Hepatocyte (in vitro differentiated cells): ENCODE results near the gene INTS2. TPM values are rescaled to one million over a fixed set of nuclear protein-coding genes. Genes with fewer than 3 reads are reported as not detected.

Experiments used
- DNase-seq: peaks from one replicate; pipeline ENCODE4 v3.0.0-alpha.2; 2016; ENCODE audit warnings: low spot score
- H2AFZ ChIP-seq: fragments of 200-600 bp; sonication (generic); 2 replicates; pipeline ENCODE4 v1.6.0; 2016; ENCODE audit warnings: antibody characterized with exemption, mild to moderate bottlenecking
- H3K27ac ChIP-seq: fragments of 200-600 bp; sonication (generic); 2 replicates; pipeline ENCODE4 v1.5.1; 2016; ENCODE audit warnings: mild to moderate bottlenecking
- H3K27me3 ChIP-seq: fragments of 200-600 bp; sonication (generic); 2 replicates; pipeline ENCODE4 v1.6.1; 2016
- H3K36me3 ChIP-seq: fragments of 200-600 bp; sonication (generic); replicated peaks from 2 replicates; pipeline ENCODE4 v1.5.1; 2016; ENCODE audit warnings: low read depth; ENCODE audit not compliant: insufficient read depth
- H3K4me1 ChIP-seq: fragments of 200-600 bp; sonication (generic); 2 replicates; pipeline ENCODE4 v1.5.1; 2016; ENCODE audit warnings: mild to moderate bottlenecking, moderate library complexity; ENCODE audit not compliant: insufficient read depth
- H3K4me2 ChIP-seq: fragments of 200-600 bp; sonication (generic); 2 replicates; pipeline ENCODE4 v1.6.0; 2016
- H3K4me3 ChIP-seq: fragments of 200-600 bp; sonication (generic); 2 replicates; pipeline ENCODE4 v1.5.1; 2016; ENCODE audit warnings: mild to moderate bottlenecking
- H3K79me2 ChIP-seq: fragments of 200-600 bp; sonication (generic); 2 replicates; pipeline ENCODE4 v1.6.0; 2017; ENCODE audit warnings: mild to moderate bottlenecking
- H3K9me2 ChIP-seq: fragments of 200-600 bp; sonication (generic); replicated peaks from 2 replicates; pipeline ENCODE4 v1.6.0; 2017; ENCODE audit warnings: mild to moderate bottlenecking; ENCODE audit not compliant: insufficient read depth
- H3K9me3 ChIP-seq: fragments of 200-600 bp; sonication (generic); 2 replicates; pipeline ENCODE4 v1.5.1; 2016; ENCODE audit warnings: low read depth, mild to moderate bottlenecking
- H4K20me1 ChIP-seq: fragments of 200-600 bp; sonication (generic); 2 replicates; pipeline ENCODE4 v1.6.0; 2016; ENCODE audit warnings: mild to moderate bottlenecking; ENCODE audit not compliant: insufficient read depth, poor library complexity, severe bottlenecking
- EZH2 ChIP-seq: fragments of 200-600 bp; sonication (generic); IDR thresholded peaks from 2 replicates; pipeline ENCODE4 v1.6.1; 2016; ENCODE audit warnings: antibody characterized with exemption, mild to moderate bottlenecking, borderline replicate concordance
- EZH2phosphoT487 ChIP-seq: fragments of 200-600 bp; sonication (generic); IDR thresholded peaks from one replicate; pipeline ENCODE4 v1.6.1; 2018; ENCODE audit warnings: antibody characterized with exemption, mild to moderate bottlenecking, low read depth, moderate library complexity; ENCODE audit not compliant: unreplicated experiment, severe bottlenecking
- WGBS: methylation state at CpG from one replicate; pipeline ENCODE4 v1.1.6; 2016; ENCODE audit warnings: low lambda C conversion rate; ENCODE audit errors: missing lambda C conversion rate; 5-methylcytosine and 5-hydroxymethylcytosine counted together
- polyA plus RNA-seq: library from polyadenylated mRNA; unstranded; fragments of >200 nt; fragmentation: Nextera tagmentation; extraction: Ambion mirVana; gene quantifications from 2 replicates; pipeline ENCODE4 v1.2.1, GENCODE V29; 2016
- total RNA-seq: library from RNA; depleted of rRNA; stranded (reverse); fragments of >200 nt; gene quantifications from 2 replicates; pipeline ENCODE4 v1.2.3, GENCODE V29; 2014
- TF ChIP-seq, protein P1 (sequence below): fragments of 200-600 bp; sonication (generic); IDR thresholded peaks from 2 replicates; pipeline ENCODE4 v1.5.1; 2016; ENCODE audit warnings: antibody characterized with exemption, mild to moderate bottlenecking; ENCODE audit not compliant: poor library complexity

The INTS2 gene
- total and polyA plus RNA-seq, 2 experiments from 2014 or later = 2.6 to 10.9 TPM

DNA sequence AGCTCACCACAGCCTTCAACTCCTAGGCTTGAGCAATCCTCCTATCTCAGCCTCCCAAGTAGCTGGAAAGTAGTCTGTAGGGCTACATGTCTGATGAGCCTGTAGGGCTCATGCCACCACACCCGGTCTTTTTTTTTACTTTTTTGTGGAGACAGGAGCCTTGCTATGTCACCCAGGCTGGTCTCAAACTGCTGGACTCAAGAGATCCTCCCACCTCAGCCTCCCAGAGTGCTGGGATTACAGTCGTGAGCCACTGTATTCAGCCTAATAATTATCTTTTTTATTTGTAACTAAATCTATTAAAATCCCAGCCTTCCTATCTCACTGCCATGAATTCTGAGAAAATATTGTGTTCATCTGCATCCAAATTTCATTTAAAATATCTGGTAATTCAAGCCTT is 79.5 kb downstream of the INTS2 start:
- no peak overlapping the region for H3K4me3 ChIP-seq
- no peaks in the 10 kb centered on the region for H3K9me2 ChIP-seq
- WGBS = 91% methylated on average over 2 of the region's 2 CpGs

DNA sequence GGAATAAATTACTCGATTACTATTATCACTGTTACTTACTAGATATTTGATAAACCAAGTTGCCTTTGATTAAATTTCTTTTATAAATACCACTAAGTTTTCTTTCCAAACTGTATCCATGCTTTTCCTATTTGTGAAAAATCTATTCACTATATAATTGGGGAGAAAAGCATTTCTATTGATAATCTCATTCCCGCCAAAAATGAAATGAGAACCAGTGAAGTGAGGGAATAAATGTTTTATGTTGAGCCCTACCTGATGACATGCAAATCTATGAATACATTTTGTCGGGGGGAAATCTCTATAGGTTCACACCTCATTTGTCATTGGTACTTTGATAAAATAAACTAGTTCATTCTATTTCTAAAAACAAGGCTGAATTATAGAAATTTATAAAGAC is 80.1 kb downstream of the INTS2 start:
- no peaks in the 10 kb centered on the region for H3K9me2 ChIP-seq
- H3K27ac ChIP-seq = no peak overlapping the region
- TF ChIP-seq, protein P1, sequence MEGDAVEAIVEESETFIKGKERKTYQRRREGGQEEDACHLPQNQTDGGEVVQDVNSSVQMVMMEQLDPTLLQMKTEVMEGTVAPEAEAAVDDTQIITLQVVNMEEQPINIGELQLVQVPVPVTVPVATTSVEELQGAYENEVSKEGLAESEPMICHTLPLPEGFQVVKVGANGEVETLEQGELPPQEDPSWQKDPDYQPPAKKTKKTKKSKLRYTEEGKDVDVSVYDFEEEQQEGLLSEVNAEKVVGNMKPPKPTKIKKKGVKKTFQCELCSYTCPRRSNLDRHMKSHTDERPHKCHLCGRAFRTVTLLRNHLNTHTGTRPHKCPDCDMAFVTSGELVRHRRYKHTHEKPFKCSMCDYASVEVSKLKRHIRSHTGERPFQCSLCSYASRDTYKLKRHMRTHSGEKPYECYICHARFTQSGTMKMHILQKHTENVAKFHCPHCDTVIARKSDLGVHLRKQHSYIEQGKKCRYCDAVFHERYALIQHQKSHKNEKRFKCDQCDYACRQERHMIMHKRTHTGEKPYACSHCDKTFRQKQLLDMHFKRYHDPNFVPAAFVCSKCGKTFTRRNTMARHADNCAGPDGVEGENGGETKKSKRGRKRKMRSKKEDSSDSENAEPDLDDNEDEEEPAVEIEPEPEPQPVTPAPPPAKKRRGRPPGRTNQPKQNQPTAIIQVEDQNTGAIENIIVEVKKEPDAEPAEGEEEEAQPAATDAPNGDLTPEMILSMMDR = no peak
- TF ChIP-seq EZH2 (no peak), EZH2phosphoT487 (no peak)
- no peak overlapping the region for H3K4me3 ChIP-seq
- no peaks in the 10 kb centered on the region for H3K27me3 ChIP-seq
- no peaks in the 10 kb centered on the region for H3K4me1 ChIP-seq
- no peaks in the 10 kb centered on the region for H3K9me3 ChIP-seq
- WGBS = 99% methylated on average over 3 of the region's 3 CpGs
- no peak overlapping the region for H3K4me2 ChIP-seq
- H4K20me1 ChIP-seq = no peaks in the 10 kb centered on the region
- H2AFZ ChIP-seq = no peak overlapping the region
- H3K79me2 ChIP-seq = no peaks in the 10 kb centered on the region
- DNase-seq = no peak
- H3K36me3 ChIP-seq = no peaks in the 10 kb centered on the region

More for the DNA sequence above, 79.5 kb downstream of the INTS2 start:
- H2AFZ ChIP-seq = no peak overlapping the region
- H3K79me2 ChIP-seq = no peaks in the 10 kb centered on the region
- no peak overlapping the region for H3K27ac ChIP-seq
- H3K4me2 ChIP-seq = no peak overlapping the region
- no peaks in the 10 kb centered on the region for H4K20me1 ChIP-seq
- TF ChIP-seq, protein P1 = no peak
- TF ChIP-seq EZH2 (no peak), EZH2phosphoT487 (no peak)
- no peaks in the 10 kb centered on the region for H3K36me3 ChIP-seq
- no peaks in the 10 kb centered on the region for H3K4me1 ChIP-seq
- H3K9me3 ChIP-seq = no peaks in the 10 kb centered on the region
- no peak for DNase-seq
- no peaks in the 10 kb centered on the region for H3K27me3 ChIP-seq

- no peaks in the 10 kb centered on the region for H3K9me2 ChIP-seq
- no peaks in the 10 kb centered on the region for H3K36me3 ChIP-seq
- TF ChIP-seq EZH2phosphoT487 (no peak), EZH2 (no peak)
- TF ChIP-seq, protein P1 = no peak
- WGBS = 93% methylated on average over 3 of the region's 3 CpGs
- H3K4me2 ChIP-seq = no peak overlapping the region
- H3K79me2 ChIP-seq = no peaks in the 10 kb centered on the region
- H3K9me3 ChIP-seq = no peaks in the 10 kb centered on the region
- no peaks in the 10 kb centered on the region for H3K4me1 ChIP-seq
- H3K27ac ChIP-seq = no peak overlapping the region
- no peak for DNase-seq
- H3K27me3 ChIP-seq = no peaks in the 10 kb centered on the region
- H2AFZ ChIP-seq = no peak overlapping the region
- H4K20me1 ChIP-seq = no peaks in the 10 kb centered on the region
- no peak overlapping the region for H3K4me3 ChIP-seq
Observed at GRCh38 chr17:61846761-61847375, 80.9 kb downstream of the INTS2 start.
